WTC11 (cell line): ENCODE measurements around the gene ESRRG.

Source experiments
- ATF6 ChIP-seq: sonication (generic); formaldehyde crosslinking; IDR thresholded peaks from 2 replicates; pipeline ENCODE4 v1.8.1; 2023; ENCODE audit warnings: mild to moderate bottlenecking, missing genetic modification reagents
- CTCF ChIP-seq: fragments of 200-600 bp; IDR thresholded peaks from 2 replicates; pipeline ENCODE4 v1.8.0; 2022; ENCODE audit warnings: antibody characterized with exemption
- FOXJ3 ChIP-seq: sonication (generic); formaldehyde crosslinking; IDR thresholded peaks from 2 replicates; pipeline ENCODE4 v1.9.0; 2021; ENCODE audit warnings: missing genetic modification reagents, mild to moderate bottlenecking, borderline replicate concordance
- MAX ChIP-seq: sonication (generic); formaldehyde crosslinking; IDR thresholded peaks from 2 replicates; pipeline ENCODE4 v1.8.0; 2022; ENCODE audit warnings: mild to moderate bottlenecking, missing genetic modification reagents
- MYBL2 ChIP-seq: sonication (generic); formaldehyde crosslinking; IDR thresholded peaks from 2 replicates; pipeline ENCODE4 v1.8.1; 2023; ENCODE audit warnings: mild to moderate bottlenecking, moderate library complexity, missing genetic modification reagents
- NFE2L1 ChIP-seq: sonication (generic); formaldehyde crosslinking; IDR thresholded peaks from 2 replicates; pipeline ENCODE4 v1.8.1; 2023; ENCODE audit warnings: missing genetic modification reagents
- NFYB ChIP-seq: sonication (generic); formaldehyde crosslinking; conservative IDR thresholded peaks from 2 replicates; pipeline ENCODE4 v1.8.0; 2022; ENCODE audit warnings: low read depth, missing genetic modification reagents
- RELA ChIP-seq: sonication (generic); formaldehyde crosslinking; IDR thresholded peaks from 2 replicates; pipeline ENCODE4 v1.8.1; 2022; ENCODE audit warnings: missing genetic modification reagents, mild to moderate bottlenecking, borderline replicate concordance
- SP1 ChIP-seq: sonication (generic); formaldehyde crosslinking; conservative IDR thresholded peaks from 2 replicates; pipeline ENCODE4 v1.8.1; 2022; ENCODE audit warnings: missing genetic modification reagents
- ZNF138 ChIP-seq: sonication (generic); formaldehyde crosslinking; conservative IDR thresholded peaks from 2 replicates; pipeline ENCODE4 v1.8.1; 2022; ENCODE audit warnings: mild to moderate bottlenecking, moderate library complexity, missing genetic modification reagents
- ZNF512 ChIP-seq: sonication (generic); formaldehyde crosslinking; IDR thresholded peaks from 2 replicates; pipeline ENCODE4 v1.8.1; 2022; ENCODE audit warnings: missing genetic modification reagents, borderline replicate concordance

- TF ChIP-seq ZNF138 (CRISPR knock-in tag) (no peak), MAX (CRISPR knock-in tag) (no peak), CTCF (0 out of 2 replicates have a peak, but pooled peaks have one; percentile 26), NFE2L1 (CRISPR knock-in tag) (no peak), MYBL2 (CRISPR knock-in tag) (no peak), RELA (CRISPR knock-in tag) (no peak), NFYB (CRISPR knock-in tag) (no peak), ZNF512 (CRISPR knock-in tag) (no peak), FOXJ3 (CRISPR knock-in tag) (no peak), ATF6 (CRISPR knock-in tag) (no peak), SP1 (CRISPR knock-in tag) (no peak)
These were observed 26.9 kb upstream of the ESRRG start for GRCh38 chr1:216750031-216750627.
